HG03460 (cell line): ENCODE measurements around the gene PSMA8.
"Not testable (repeated sequence)": the region's sequence is repeated elsewhere in the genome, so short reads cannot be mapped to it uniquely, and the experiment has no call there.

Experiments
- ATAC-seq: cut with Tn5 transposase; IDR thresholded peaks from one replicate; pipeline ENCODE4 v1.9.1; 2021; ENCODE audit not compliant: unreplicated experiment

PSMA8 gene

DNA sequence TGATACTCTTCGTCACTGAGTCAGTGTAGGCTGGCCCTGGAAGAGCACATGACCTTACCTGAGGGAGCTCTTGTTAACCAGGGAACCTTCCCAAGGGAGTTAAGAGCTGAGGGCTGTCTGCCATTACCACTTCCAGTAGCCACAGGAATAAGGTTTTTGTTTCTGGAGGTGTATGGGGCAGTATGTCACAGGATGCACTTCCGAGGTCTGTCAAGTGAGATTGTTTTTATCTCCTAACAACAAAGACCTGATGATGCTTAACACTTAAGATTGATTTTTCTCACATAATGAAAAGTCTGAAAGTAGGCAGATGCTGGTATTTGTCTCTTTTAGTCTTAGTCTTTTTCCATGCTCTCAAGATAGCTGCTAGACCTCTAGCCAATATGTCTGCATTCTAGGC is 41.8 kb downstream of the PSMA8 start:
- no peak for ATAC-seq

DNA sequence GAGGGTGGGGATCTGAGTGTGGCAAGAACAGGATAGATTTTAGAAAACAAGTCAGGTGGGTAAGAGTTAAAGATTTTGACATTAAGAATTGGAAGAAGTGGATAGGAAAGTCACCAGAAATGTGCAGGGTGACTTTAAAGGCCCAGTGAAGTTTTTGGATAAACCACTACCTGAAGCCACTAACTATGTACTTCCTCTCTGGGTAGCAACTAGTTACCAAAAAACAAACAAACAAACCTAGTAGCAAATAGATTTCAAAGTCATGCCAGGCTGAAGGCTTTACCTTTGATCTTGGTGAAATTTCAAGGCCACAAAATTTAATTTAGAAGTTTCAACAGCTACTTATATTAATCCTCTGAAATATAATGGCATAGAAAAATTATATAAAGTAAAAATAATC is 42.5 kb downstream of the PSMA8 start:
- no peak for ATAC-seq

GRCh38 chr18:26181343-26181826 is 47.7 kb downstream of the PSMA8 start:
- peak; percentile 57 for ATAC-seq

DNA sequence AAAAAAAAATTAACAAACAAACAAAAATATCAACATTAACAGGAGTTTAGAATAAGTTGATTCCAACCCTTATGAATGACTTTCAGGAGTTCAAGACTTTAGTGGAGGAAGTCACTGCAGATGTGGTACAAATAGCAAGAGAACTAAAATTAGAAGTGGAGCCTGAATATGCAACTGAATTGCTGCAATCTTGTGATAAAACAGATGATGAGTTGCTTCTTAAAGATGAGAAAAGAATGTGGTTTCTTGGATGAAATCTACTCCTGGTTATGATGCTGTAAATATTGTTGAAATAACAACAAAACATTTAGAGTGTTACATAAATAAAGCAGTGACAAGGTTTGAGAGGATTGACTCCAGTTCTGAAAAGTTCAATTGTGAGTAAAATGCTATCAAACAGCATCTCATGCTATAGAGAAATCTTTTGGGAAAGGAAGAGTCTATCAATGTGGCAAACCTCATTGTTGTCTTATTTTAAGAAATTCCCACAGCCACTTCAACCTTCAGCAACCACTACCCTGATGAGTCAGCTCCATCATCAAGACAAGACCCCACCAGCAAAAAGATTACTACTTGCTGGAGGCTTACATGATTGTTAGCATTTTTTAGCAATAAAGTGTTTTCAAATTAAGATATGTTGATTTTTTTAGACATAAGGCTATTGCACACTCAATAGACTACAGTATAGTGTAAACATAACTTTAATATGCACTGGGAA is 49.9 kb downstream of the PSMA8 start:
- no peak for ATAC-seq

DNA sequence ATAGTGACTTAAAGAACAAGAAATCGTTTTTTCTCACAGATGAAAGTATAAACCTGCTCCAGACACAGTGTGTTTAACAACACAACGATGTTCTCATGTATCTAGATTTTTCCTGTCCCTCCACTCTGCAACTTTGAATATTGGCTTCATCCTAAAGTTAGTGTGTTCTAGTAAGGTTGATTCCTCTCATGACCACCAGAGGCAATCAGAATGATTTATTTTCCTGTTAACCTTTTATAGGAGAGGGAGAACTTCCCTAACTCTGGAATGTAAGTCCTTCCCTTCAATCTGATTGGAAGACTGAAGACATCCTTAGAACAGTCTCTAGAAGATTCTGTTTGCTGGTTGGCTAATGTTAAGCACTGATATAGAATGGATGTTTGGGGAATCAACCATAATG is 51.6 kb downstream of the PSMA8 start:
- no peak for ATAC-seq

GRCh38 chr18:26190506-26190905 is 56.8 kb downstream of the PSMA8 start:
- peak; percentile 90 for ATAC-seq

DNA sequence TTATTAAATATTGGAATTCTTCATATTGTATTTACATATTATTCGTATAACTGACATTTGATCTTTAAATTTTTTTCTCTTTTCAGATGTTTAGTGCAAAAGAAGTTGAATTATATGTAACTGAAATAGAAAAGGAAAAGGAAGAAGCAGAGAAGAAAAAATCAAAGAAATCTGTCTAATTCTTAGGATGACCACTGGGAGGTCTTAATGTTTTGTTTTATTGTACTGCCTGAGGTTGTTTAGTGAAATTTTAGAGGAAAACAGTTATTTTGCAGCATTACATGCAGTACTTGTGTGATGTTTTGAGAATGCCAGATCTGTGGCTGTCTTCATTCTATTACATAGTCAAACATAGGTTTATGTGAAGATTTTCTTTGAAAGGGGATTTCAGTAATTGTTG is 58.6 kb downstream of the PSMA8 start:
- ATAC-seq: no peak

- no peak for ATAC-seq
Measured at GRCh38 chr18:26196605-26197004, 62.9 kb downstream of the PSMA8 start.

- not testable (repeated sequence) for ATAC-seq
Measured at GRCh38 chr18:26202001-26202400, 68.3 kb downstream of the PSMA8 start.

DNA sequence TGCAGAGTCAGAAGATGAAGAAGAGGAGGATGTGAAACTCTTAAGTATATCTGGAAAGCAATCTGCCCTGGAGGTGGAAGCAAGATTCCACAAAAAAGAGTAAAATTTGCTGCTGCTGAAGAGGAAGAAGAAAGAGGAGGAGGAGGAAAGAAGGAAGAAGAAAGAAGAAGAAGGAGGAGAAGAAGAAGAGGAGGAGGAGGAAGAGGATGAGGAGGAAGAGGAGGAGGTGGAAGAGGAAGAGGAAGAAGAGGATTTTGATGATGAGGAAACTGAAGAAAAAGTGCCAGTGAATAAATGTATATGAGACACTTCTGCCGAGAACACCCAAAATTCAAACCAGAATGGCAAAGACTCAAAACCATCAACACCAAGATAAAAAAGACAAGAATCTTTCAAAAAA is 71.6 kb downstream of the PSMA8 start:
- no peak for ATAC-seq

DNA sequence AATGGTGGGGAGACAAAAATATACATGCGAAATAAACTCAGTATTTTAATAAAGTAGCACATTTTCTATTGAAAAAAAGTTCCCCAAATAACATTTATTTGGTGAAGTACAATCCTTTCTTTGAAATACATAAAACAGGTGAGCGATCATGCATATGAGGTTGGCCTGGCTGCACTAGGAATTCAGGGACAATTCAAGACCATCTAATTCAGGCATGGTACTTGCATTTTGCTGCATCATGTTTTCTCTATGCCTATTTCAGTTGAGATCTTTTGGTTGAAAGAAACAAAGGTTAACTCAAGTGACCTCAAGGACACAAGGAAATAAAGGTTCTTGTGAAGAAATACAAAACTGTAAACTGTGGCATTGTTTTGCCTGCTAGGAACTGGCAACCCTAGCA is 72.8 kb downstream of the PSMA8 start:
- no peak for ATAC-seq

DNA sequence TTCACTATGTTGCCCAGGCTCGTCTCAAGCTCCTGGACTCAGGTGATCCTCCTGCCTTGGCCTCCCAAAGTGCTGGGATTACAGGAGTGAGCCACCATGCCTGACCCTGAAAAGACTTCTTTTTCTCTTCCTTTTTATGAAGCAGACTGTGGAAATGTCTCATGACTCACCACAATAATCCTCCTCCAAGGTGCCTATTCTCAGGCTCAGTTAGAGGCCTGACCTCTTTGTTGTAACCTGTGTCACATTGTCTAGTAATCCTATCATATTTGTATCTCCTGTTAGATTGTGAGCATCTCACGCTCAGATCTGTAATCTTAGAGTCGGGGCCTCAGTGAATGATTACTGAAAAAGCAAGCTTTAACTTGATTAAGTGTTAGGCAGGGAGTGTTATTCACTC is 74.3 kb downstream of the PSMA8 start:
- no peak for ATAC-seq

- ATAC-seq: no peak
Measured at GRCh38 chr18:26208977-26209376, 75.3 kb downstream of the PSMA8 start.

DNA sequence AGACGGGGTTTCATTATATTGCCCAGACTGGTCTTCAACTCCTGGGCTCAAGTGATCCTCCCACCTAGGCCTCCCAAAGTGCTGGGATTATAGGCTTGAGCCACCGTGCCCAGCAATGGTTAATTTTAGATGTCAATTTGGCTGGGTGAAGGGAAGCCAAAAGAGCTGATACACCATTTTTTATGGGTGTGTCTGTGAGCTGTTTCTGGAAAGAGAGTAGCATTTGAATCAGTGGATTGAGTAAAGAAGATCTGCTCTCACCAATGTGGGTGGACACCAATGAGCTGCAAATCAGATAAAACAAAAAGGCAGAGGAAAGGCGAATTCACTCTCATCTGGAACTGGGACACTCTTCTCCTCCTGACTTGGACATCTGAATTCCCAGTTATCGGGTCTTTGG is 76.5 kb downstream of the PSMA8 start:
- no peak for ATAC-seq

GRCh38 chr18:26215247-26215970 is 81.7 kb downstream of the PSMA8 start:
- peak; percentile 94 for ATAC-seq

DNA sequence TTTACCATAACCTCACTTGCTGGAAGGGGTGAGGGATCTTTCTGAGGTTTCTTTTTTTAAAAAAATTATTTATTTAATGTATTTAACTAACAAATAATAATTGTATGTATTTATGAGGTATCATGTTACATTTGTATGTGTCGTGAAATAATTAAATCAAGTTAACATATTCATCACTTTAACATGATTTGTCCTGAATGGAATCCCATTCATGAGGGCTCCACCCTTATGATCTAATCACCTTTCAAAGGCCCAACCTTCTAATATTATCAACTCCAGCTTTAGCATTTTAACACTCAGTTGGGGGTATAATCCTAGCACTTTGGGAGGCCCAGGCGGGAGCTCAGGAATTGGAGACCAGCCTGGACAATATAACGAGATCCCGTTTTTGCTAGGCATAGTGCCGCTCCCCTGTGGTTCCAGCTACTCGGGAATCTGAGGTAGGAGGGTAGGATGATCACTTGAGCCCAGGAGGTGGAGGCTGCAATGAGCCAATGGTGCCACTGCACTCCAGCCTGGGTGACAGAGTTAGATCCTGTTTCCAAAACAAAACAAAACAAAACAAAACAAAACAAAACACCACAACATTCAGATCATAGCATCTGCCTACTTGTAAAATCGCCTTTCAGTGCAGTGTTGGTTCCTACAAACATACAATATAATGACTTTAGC is 91.5 kb downstream of the PSMA8 start:
- no peak for ATAC-seq

DNA sequence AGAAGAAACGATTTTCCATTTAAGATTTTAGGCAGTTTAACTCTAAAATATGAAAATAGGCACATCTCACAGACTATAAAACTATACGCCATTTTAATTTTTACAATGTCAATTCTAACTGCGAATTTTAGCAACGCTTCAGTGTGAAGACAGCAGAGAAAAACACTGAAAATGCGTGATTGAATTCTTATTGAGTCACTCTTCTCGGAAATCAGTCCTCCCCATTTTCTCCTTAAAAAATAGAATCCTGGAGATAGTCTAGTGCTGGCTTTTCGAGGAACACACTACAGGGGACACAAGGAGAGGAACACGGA is 92.2 kb downstream of the PSMA8 start:
- no peak for ATAC-seq

- peak; percentile 87 for ATAC-seq
Measured at GRCh38 chr18:26226229-26227050, 92.8 kb downstream of the PSMA8 start, which contains the start of gene TAF4B. Gene TAF4B (plus strand): TSS chr18:26226445. CDS start chr18:26226934, 489 bp downstream.

GRCh38 chr18:26227051-26227670 is 93.5 kb downstream of the PSMA8 start:
- ATAC-seq: peak; percentile 6

- no peak for ATAC-seq
Measured at GRCh38 chr18:26228562-26229260, 95.0 kb downstream of the PSMA8 start.
